ENCODE results near the gene ADD1. TPM values are rescaled to one million over a fixed set of nuclear protein-coding genes. Genes with fewer than 3 reads are reported as not detected.

The ADD1 gene
- total RNA-seq, 4 donors from 2014 or later = 144 to 273 (median 203) TPM

GRCh38 chr4:2908686-2909085 is 65.0 kb downstream of the ADD1 start:
- no peak for TF ChIP-seq CTCF (IDR thresholded peaks at IDR 0.05; ENCODE audit: low read depth)

GRCh38 chr4:2909583-2909982 is 65.9 kb downstream of the ADD1 start:
- no peak for TF ChIP-seq CTCF (IDR thresholded peaks at IDR 0.05; ENCODE audit: low read depth)

GRCh38 chr4:2910409-2910808 is 66.8 kb downstream of the ADD1 start:
- TF ChIP-seq CTCF (IDR thresholded peaks at IDR 0.05; ENCODE audit: low read depth) = no peak

GRCh38 chr4:2911868-2912267 is 68.2 kb downstream of the ADD1 start:
- no peak for TF ChIP-seq CTCF (IDR thresholded peaks at IDR 0.05; ENCODE audit: low read depth)

- no peak for TF ChIP-seq CTCF (IDR thresholded peaks at IDR 0.05; ENCODE audit: low read depth)
These were observed 69.5 kb downstream of the ADD1 start for GRCh38 chr4:2913168-2913567.

DNA sequence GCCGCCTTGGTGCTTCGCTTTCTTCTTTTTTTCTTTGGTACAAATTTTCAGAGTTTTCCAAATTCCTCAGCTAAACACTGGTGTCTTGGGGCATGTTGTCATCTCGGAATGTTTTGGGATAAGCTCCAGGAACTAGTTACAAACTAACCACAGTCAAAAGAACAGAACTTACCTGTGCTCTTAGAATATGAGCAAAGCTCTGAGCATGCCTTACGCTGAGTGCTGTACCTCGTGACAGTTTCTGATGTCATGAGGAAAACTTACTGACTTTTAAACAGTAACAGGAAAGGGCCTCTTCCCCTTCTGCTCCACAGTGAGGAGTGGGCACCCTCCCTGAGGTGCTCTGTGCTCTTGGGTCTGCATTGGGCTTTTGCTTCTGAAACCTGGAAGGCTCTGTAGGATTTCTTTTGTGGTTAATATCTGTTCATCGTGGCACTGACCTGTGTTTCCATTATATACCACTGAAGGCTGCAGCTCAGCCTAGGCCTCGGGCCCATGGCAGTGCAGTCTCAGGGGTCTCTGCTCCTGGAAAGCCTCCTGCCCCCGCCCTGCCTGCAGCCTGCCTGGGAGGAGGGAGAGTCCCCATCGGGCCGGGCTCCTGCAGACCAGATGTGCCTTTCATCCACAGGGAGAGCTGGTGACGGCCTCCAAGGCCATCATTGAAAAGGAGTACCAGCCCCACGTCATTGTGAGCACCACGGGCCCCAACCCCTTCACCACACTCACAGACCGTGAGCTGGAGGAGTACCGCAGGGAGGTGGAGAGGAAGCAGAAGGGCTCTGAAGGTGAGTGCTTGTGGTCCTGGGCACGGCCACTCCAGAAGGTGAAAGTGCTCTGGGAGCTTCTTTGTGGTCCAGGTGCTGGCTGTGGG is 70.8 kb downstream of the ADD1 start:
- no peak for TF ChIP-seq CTCF (IDR thresholded peaks at IDR 0.05; ENCODE audit: low read depth)

- TF ChIP-seq CTCF (IDR thresholded peaks at IDR 0.05; ENCODE audit: low read depth) = no peak
These were observed 72.1 kb downstream of the ADD1 start for GRCh38 chr4:2915789-2916188.
